GM18907 (cell line): ENCODE measurements around the gene TRPM8.

Experiments
- ATAC-seq: cut with Tn5 transposase; IDR thresholded peaks from one replicate; pipeline ENCODE4 v1.9.1; 2021; ENCODE audit warnings: mild to moderate bottlenecking, moderate library complexity; ENCODE audit not compliant: unreplicated experiment

The TRPM8 gene

GRCh38 chr2:234033174-234033573, 116.0 kb downstream of the TRPM8 start:
- no peak for ATAC-seq

- ATAC-seq, result no peak
Measured at GRCh38 chr2:234033885-234034284, 116.7 kb downstream of the TRPM8 start.

GRCh38 chr2:234038076-234038802, 121.1 kb downstream of the TRPM8 start:
- no peak for ATAC-seq

GRCh38 chr2:234044157-234044556, 127.0 kb downstream of the TRPM8 start:
- ATAC-seq, result no peak

GRCh38 chr2:234046521-234046920, 129.3 kb downstream of the TRPM8 start:
- no peak for ATAC-seq

- no peak for ATAC-seq
Measured at GRCh38 chr2:234047361-234047760, 130.2 kb downstream of the TRPM8 start.

GRCh38 chr2:234048049-234048448, 130.9 kb downstream of the TRPM8 start:
- ATAC-seq, result no peak

- no peak for ATAC-seq
Measured at GRCh38 chr2:234050455-234051135, 133.4 kb downstream of the TRPM8 start, which contains the start of gene SPP2. Gene SPP2 (plus strand): TSS chr2:234050702. CDS start chr2:234050787, 85 bp downstream.

- ATAC-seq, result no peak
Measured at GRCh38 chr2:234051374-234052070, 134.3 kb downstream of the TRPM8 start.

GRCh38 chr2:234058881-234059280, 141.7 kb downstream of the TRPM8 start:
- no peak for ATAC-seq

GRCh38 chr2:234060236-234060635, 143.1 kb downstream of the TRPM8 start:
- no peak for ATAC-seq

GRCh38 chr2:234061624-234062257, 144.6 kb downstream of the TRPM8 start:
- ATAC-seq, result no peak

GRCh38 chr2:234066587-234066986, 149.4 kb downstream of the TRPM8 start:
- no peak for ATAC-seq
